ENCODE results near the gene SMYD3. TPM values are rescaled to one million over a fixed set of nuclear protein-coding genes. Genes with fewer than 3 reads are reported as not detected.
A peak's percentile ranks its signal among the peaks of the same experiment; 100 is the strongest.

Gene SMYD3
- total and polyA plus RNA-seq, 10 donors, result 12.5 to 33.1 (median 21.0) TPM

DNA sequence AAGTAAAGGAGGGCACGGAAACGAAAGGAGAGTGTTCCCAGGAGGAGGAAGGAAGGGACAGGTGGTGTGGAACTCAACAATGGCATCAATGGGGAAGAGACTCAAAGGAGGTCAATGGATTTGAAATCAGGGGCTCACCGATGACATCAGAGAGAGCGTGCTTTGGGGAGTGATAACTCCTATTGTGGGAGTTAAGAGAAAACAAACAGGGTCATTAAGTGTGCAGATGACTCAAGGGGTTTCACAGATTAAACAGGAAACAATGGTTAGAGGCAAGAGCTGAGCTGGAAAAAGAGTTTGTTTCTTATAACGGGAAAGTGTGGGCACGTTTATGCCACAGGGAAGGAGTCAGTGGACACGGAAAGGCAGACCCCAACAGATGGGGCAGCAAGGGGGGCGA is 629.1 kb downstream of the SMYD3 start:
- no peak overlapping the region for H3K4me3 ChIP-seq
- H3K27ac ChIP-seq, result no peak overlapping the region
- no peak for DNase-seq
- TF ChIP-seq POLR2AphosphoS5 (IDR thresholded peaks at IDR 0.05) (no peak), CTCF (IDR thresholded peaks at IDR 0.05 in 8 of 11, conservative IDR thresholded peaks at IDR 0.05 in 3 of 11) (no peak), POLR2A (IDR thresholded peaks at IDR 0.05) (no peak)
- H3K27me3 ChIP-seq (replicated peaks in 1 of 7), result no peaks in the 10 kb centered on the region
- intact Hi-C loops (cut with DNase I; ENCODE audit: low total_unique reads), result no loop called here
- 71 to 82% (median 77%) methylated on average over 8 of the region's 8 CpGs for WGBS, 5 donors
- no peaks in the 10 kb centered on the region for H3K36me3 ChIP-seq
- peaks cover 0 to 21% (median 3%) of the 10 kb centered on the region in 6 donors for H3K4me1 ChIP-seq
- H3K9me3 ChIP-seq, result no peaks in the 10 kb centered on the region

- Histone ChIP-seq H3K27ac (no peak overlapping the region), H3K4me3 (no peak overlapping the region), H3K4me1 (peaks cover 0 to 21% (median 3%) of the 10 kb centered on the region in 6 donors), H3K36me3 (no peaks in the 10 kb centered on the region), H3K27me3 (replicated peaks in 1 of 7) (no peaks in the 10 kb centered on the region), H3K9me3 (no peaks in the 10 kb centered on the region)
- no peak for DNase-seq
- TF ChIP-seq POLR2AphosphoS5 (IDR thresholded peaks at IDR 0.05), result no peak
- 76 to 97% (median 77%) methylated on average over 5 of the region's 5 CpGs for WGBS, 5 donors
- intact Hi-C loops (cut with DNase I; ENCODE audit: low total_unique reads), result no loop called here
These were observed 630.5 kb downstream of the SMYD3 start for GRCh38 chr1:245876586-245876985.

DNA sequence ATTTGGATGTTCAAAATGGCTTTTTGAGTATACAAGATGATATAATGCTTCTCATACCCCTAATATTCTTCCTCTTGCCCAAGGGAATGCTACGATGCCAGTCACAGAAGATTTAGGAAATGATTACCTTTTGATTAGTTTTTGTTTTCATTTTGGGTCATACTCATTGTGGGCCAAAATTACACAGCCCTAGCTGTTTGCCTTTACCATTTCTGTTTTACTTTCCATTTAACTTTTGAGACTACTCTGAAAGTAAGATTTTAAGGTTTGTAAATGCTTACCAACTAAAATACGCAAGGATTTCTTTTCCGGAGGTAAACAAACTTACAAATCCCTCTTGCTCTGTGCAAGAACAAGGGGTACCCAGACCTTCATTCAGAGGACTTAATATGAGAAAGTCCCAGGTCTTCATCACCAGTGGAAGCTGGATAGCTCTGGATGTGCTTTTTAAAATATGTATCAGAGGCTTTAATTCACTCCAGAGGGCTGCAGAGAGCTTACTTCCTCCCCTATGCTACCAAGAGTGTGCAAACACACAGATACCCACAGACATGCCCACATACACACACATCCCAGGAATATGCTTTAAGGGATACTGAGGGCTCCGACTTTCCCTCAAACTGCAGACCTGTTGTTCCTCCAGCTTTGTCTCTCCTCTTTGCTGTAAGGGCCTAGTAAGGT is 631.4 kb downstream of the SMYD3 start:
- H3K9me3 ChIP-seq, result no peaks in the 10 kb centered on the region
- no peaks in the 10 kb centered on the region for H3K27me3 ChIP-seq (replicated peaks in 1 of 7)
- no peaks in the 10 kb centered on the region for H3K36me3 ChIP-seq
- peaks cover 0 to 21% (median 3%) of the 10 kb centered on the region in 6 donors for H3K4me1 ChIP-seq
- 65 to 74% (median 67%) methylated on average over 4 of the region's 4 CpGs for WGBS, 5 donors
- peak overlapping the region in 4 of 8 donors; percentile 21 to 55 (median 29) for H3K27ac ChIP-seq
- TF ChIP-seq POLR2A (IDR thresholded peaks at IDR 0.05), result no peak
- no peak for TF ChIP-seq CTCF (IDR thresholded peaks at IDR 0.05 in 8 of 11, conservative IDR thresholded peaks at IDR 0.05 in 3 of 11)
- TF ChIP-seq POLR2AphosphoS5 (IDR thresholded peaks at IDR 0.05), result no peak
- H3K4me3 ChIP-seq, result no peak overlapping the region
- intact Hi-C loops (cut with DNase I; ENCODE audit: low total_unique reads), result no loop called here
- no peak for DNase-seq

DNA sequence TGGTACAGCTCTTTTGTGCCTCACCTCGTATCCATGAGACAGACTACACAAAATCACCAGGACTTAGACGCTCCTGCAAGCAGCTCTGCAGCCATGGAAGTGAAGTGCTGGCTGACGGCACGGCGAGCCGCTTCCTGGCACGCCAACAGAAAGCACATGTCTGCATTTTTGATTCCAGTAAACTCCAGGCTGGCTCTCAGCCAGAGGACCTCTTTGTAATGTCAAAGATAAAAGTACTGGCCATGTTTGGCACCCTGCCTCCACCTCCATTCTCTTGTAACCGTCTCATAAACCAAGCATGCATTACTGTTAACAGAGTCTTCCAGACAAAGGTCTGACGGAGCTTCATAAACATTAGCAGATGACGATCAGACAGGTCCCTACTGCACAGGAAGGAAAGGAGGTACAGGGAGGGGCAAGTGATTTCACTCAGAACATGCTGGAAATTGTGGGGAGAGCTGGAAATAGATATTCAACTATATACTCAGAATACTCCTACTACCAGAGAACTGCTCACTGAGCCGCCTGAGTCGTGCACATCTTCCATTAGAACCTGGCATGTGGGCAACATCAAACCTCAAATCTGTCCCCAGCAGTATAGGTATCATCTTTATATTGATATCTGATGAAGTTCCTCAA is 632.0 kb downstream of the SMYD3 start:
- intact Hi-C loops (cut with DNase I; ENCODE audit: low total_unique reads), result no loop called here
- Histone ChIP-seq H3K27ac (peak overlapping the region in 6 of 8 donors; percentile 2 to 55 (median 26)), H3K27me3 (replicated peaks in 1 of 7) (no peaks in the 10 kb centered on the region), H3K9me3 (no peaks in the 10 kb centered on the region), H3K4me3 (no peak overlapping the region), H3K4me1 (peaks cover 0 to 21% (median 3%) of the 10 kb centered on the region in 6 donors), H3K36me3 (no peaks in the 10 kb centered on the region)
- DNase-seq, result no peak
- WGBS, 5 donors, result 50 to 73% (median 58%) methylated on average over 12 of the region's 12 CpGs
- TF ChIP-seq POLR2AphosphoS5 (IDR thresholded peaks at IDR 0.05), result peak; percentile 24 to 73 (median 72)
- TF ChIP-seq CTCF (IDR thresholded peaks at IDR 0.05 in 8 of 11, conservative IDR thresholded peaks at IDR 0.05 in 3 of 11), result no peak

Data from spleen (tissue), 11 donors.